ENCODE data around the gene MINDY4.

The MINDY4 gene

GRCh38 chr7:30840141-30841024, 69.2 kb downstream of the MINDY4 start:
- no peak for DNase-seq

- DNase-seq: no peak
These were observed 70.0 kb downstream of the MINDY4 start for GRCh38 chr7:30841025-30841735.

GRCh38 chr7:30841801-30842541, 70.8 kb downstream of the MINDY4 start:
- DNase-seq: no peak

- no peak for DNase-seq
These were observed 71.6 kb downstream of the MINDY4 start for GRCh38 chr7:30842542-30843451.

- no peak for DNase-seq
These were observed 72.7 kb downstream of the MINDY4 start for GRCh38 chr7:30843741-30844482.

GRCh38 chr7:30844483-30844874, 73.3 kb downstream of the MINDY4 start:
- no peak for DNase-seq

- no peak for DNase-seq
These were observed 73.7 kb downstream of the MINDY4 start for GRCh38 chr7:30844916-30845315.

- peak; percentile 28 for DNase-seq
These were observed 74.4 kb downstream of the MINDY4 start for GRCh38 chr7:30845426-30846135.

- DNase-seq: no peak
These were observed 75.2 kb downstream of the MINDY4 start for GRCh38 chr7:30846378-30846777.

- DNase-seq: no peak
These were observed 77.1 kb downstream of the MINDY4 start for GRCh38 chr7:30848121-30848855.

GRCh38 chr7:30849565-30849964, 78.3 kb downstream of the MINDY4 start:
- DNase-seq: no peak

GRCh38 chr7:30850426-30850825, 79.2 kb downstream of the MINDY4 start:
- DNase-seq: no peak

GRCh38 chr7:30851651-30852307, 80.6 kb downstream of the MINDY4 start:
- DNase-seq: no peak

- DNase-seq: no peak
These were observed 81.1 kb downstream of the MINDY4 start for GRCh38 chr7:30852308-30852684.

GRCh38 chr7:30852744-30853288, 81.6 kb downstream of the MINDY4 start:
- DNase-seq: no peak

- no peak for DNase-seq
These were observed 82.4 kb downstream of the MINDY4 start for GRCh38 chr7:30853576-30853975.

GRCh38 chr7:30855936-30856335, 84.7 kb downstream of the MINDY4 start:
- no peak for DNase-seq

GRCh38 chr7:30858576-30858975, 87.4 kb downstream of the MINDY4 start:
- no peak for DNase-seq

- DNase-seq: no peak
These were observed 88.2 kb downstream of the MINDY4 start for GRCh38 chr7:30859202-30859939.

Data from amniotic stem cell (primary cell).